GM12878 (cell line): Measurements from ENCODE around the gene B3GAT2.

Source experiments
- CEBPB ChIP-seq, 2 experiments: fragments of 150-350 bp in 1 of 2; IDR thresholded peaks; 2 replicates each; pipeline ENCODE4 v1.6.1; 2012 to 2014; ENCODE audit warnings: low read depth in 2 of 2, low read length in 2 of 2, borderline replicate concordance in 1 of 2, inconsistent platforms in 1 of 2
- JUND ChIP-seq: IDR thresholded peaks from 2 replicates; pipeline ENCODE4 v1.6.1; 2012; ENCODE audit warnings: low read depth, mild to moderate bottlenecking, low read length, improper control_type of control experiment, moderate library complexity
- POLR2A ChIP-seq: IDR thresholded peaks from 2 replicates; pipeline ENCODE4 v1.6.1; 2011; ENCODE audit warnings: low read depth, mild to moderate bottlenecking, low read length
- TCF3 ChIP-seq: IDR thresholded peaks from 2 replicates; pipeline ENCODE4 v1.6.1; 2012; ENCODE audit warnings: low read depth, mild to moderate bottlenecking, low read length, borderline replicate concordance; ENCODE audit not compliant: insufficient read depth
- ZZZ3 ChIP-seq: IDR thresholded peaks from 2 replicates; pipeline ENCODE4 v1.6.1; 2011; ENCODE audit warnings: low read depth; ENCODE audit not compliant: control insufficient read depth, insufficient read length
- TF ChIP-seq, protein P1 (sequence below), 3 experiments: IDR thresholded peaks in 2 of 3; conservative IDR thresholded peaks in 1 of 3; 2 replicates each; pipeline ENCODE4 v1.5.1; 2011; ENCODE audit warnings: low read depth in 3 of 3, low read length in 3 of 3, mild to moderate bottlenecking in 3 of 3, control low read depth in 2 of 3, moderate library complexity in 2 of 3, inconsistent platforms in 1 of 3, mixed read lengths in 1 of 3; ENCODE audit not compliant: control insufficient read depth in 2 of 3, insufficient read depth in 1 of 3; ENCODE audit errors: extremely low read depth in 1 of 3

DNA sequence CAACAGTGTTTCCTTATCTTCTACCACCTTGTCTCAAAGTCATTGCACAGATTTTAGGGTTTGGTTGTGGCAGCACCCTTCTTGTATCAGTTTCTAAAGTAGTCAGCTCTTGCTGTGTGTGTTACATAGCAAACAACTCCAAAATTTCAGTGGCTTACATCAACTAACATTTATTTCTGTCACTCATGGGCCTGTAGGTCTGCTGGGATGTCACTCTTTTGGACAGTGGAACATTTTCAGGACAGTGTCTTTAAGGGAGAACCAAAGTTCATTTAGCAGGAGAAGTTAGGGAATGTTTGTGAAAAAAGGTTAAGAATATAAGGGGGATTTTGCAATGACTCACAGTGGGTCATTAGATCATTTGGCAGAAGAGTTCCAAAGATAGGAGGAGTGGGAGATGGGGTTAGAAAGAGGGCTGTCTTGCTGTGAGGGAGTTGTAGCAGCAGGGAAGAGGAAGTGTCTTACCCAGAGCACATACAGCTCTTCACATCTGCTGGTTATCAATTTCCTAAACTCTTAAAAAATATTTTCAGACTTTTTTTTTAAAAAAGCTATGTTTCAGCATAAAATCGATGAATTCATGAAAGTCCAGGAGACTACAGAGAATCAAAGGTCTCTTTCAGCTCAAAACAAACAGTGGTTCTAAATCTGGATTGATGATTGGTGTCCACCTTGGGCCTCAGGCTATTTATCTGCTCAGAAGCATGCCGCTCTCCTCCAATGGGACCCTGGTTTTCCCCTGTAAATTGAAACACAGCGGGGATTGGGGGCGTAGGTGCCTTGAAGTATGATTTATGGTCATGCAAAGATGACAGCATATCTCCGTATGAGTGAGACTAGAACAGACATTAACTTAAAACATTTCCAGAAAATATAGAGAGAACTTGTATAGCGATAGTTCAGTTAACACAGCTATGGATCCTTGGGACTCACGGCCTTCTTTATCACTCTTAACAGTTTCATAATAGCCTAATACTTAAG, 117.3 kb downstream of the B3GAT2 start:
- TF ChIP-seq JUND (no peak), TCF3 (no peak), POLR2A (no peak), CEBPB (IDR thresholded peaks at IDR 0.05; ENCODE audit: borderline replicate concordance in 1 of 2, low read depth in 2 of 2, low read length in 2 of 2) (no peak), ZZZ3 (no peak)
- TF ChIP-seq, protein P1, sequence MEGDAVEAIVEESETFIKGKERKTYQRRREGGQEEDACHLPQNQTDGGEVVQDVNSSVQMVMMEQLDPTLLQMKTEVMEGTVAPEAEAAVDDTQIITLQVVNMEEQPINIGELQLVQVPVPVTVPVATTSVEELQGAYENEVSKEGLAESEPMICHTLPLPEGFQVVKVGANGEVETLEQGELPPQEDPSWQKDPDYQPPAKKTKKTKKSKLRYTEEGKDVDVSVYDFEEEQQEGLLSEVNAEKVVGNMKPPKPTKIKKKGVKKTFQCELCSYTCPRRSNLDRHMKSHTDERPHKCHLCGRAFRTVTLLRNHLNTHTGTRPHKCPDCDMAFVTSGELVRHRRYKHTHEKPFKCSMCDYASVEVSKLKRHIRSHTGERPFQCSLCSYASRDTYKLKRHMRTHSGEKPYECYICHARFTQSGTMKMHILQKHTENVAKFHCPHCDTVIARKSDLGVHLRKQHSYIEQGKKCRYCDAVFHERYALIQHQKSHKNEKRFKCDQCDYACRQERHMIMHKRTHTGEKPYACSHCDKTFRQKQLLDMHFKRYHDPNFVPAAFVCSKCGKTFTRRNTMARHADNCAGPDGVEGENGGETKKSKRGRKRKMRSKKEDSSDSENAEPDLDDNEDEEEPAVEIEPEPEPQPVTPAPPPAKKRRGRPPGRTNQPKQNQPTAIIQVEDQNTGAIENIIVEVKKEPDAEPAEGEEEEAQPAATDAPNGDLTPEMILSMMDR (IDR thresholded peaks at IDR 0.05 in 2 of 3, conservative IDR thresholded peaks at IDR 0.05 in 1 of 3; ENCODE audit: control insufficient read depth in 2 of 3, extremely low read depth in 1 of 3, insufficient read depth in 1 of 3, low read depth in 3 of 3, low read length in 3 of 3): no peak
